Central memory CD8-positive, alpha-beta T cell (primary cell): Measurements from ENCODE around the gene TMEM131.

ENCODE experiments used
- ATAC-seq: fragments of 150-1000 bp; cut with Tn5 transposase; replicated peaks from 2 replicates; pipeline ENCODE4 v1.10.0; 2022; ENCODE audit warnings: mild to moderate bottlenecking, moderate FRiP score, moderate number of reproducible peaks; ENCODE audit not compliant: poor library complexity, severe bottlenecking; ENCODE audit errors: extremely low read depth
- DNase-seq, 2 donors: peaks; one replicate each; pipeline ENCODE4 v3.0.0; 2021; ENCODE audit warnings: low spot score in 2 of 2
- H3K27ac Mint-ChIP-seq: one replicate; pipeline ENCODE4 v1.8.0; 2022; ENCODE audit warnings: low read depth, mild to moderate bottlenecking, moderate library complexity, mixed read lengths
- H3K27me3 Mint-ChIP-seq: one replicate; pipeline ENCODE4 v1.8.0; 2022; ENCODE audit warnings: mixed read lengths
- H3K36me3 Mint-ChIP-seq: one replicate; pipeline ENCODE4 v1.8.0; 2022; ENCODE audit warnings: mild to moderate bottlenecking, moderate library complexity, mixed read lengths; ENCODE audit not compliant: insufficient read depth
- H3K4me1 Mint-ChIP-seq: one replicate; pipeline ENCODE4 v1.8.0; 2022; ENCODE audit warnings: mixed read lengths
- H3K4me3 Mint-ChIP-seq: one replicate; pipeline ENCODE4 v1.8.0; 2022; ENCODE audit warnings: mild to moderate bottlenecking, moderate library complexity, mixed read lengths
- H3K9me3 Mint-ChIP-seq: one replicate; pipeline ENCODE4 v1.8.0; 2022; ENCODE audit warnings: mixed read lengths

The TMEM131 gene

DNA sequence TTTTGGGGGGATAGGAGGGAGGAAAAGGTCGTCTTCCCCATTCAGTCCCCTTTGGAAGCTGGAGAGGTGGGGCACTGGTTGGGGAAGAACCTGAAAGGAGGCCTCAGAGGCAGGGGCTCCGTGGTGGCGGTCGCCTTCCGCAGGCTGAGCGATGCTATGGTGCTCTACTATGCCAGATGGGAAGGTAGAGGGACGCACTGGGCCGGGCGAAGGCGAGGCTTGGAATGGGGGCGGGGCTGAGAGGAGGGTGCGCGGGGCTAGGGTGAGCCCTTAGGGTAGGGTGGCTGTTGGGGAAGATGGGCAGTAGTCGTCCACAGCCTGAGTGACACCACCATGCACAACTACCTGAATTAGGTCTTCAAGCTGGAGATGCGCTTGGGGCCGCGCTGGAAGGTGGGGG lies 271.2 kb downstream of the TMEM131 start:
- Mint-ChIP-seq H3K4me1 (peaks cover 84% of the 10 kb centered on the region), H3K27me3 (no peaks in the 10 kb centered on the region), H3K36me3 (peaks cover 74% of the 10 kb centered on the region), H3K27ac (no peak overlapping the region), H3K4me3 (no peak overlapping the region), H3K9me3 (no peaks in the 10 kb centered on the region)
- ATAC-seq = no peak
- DNase-seq = no peak

- Mint-ChIP-seq H3K27ac (no peak overlapping the region), H3K9me3 (no peaks in the 10 kb centered on the region), H3K4me1 (peaks cover 86% of the 10 kb centered on the region), H3K4me3 (no peak overlapping the region), H3K27me3 (no peaks in the 10 kb centered on the region), H3K36me3 (peaks cover 75% of the 10 kb centered on the region)
- DNase-seq (no peak), ATAC-seq (no peak)
These were observed 271.7 kb downstream of the TMEM131 start for GRCh38 chr2:97724073-97724410.

- ATAC-seq (no peak), DNase-seq (no peak)
- H3K9me3 Mint-ChIP-seq = no peaks in the 10 kb centered on the region
- peaks cover 75% of the 10 kb centered on the region for H3K36me3 Mint-ChIP-seq
- H3K27me3 Mint-ChIP-seq = no peaks in the 10 kb centered on the region
- peak overlapping the region; percentile 64 for H3K27ac Mint-ChIP-seq
- peak overlapping the region; percentile 40 for H3K4me3 Mint-ChIP-seq
- H3K4me1 Mint-ChIP-seq = peaks cover 86% of the 10 kb centered on the region
These were observed 272.3 kb downstream of the TMEM131 start for GRCh38 chr2:97723156-97724072.

DNA sequence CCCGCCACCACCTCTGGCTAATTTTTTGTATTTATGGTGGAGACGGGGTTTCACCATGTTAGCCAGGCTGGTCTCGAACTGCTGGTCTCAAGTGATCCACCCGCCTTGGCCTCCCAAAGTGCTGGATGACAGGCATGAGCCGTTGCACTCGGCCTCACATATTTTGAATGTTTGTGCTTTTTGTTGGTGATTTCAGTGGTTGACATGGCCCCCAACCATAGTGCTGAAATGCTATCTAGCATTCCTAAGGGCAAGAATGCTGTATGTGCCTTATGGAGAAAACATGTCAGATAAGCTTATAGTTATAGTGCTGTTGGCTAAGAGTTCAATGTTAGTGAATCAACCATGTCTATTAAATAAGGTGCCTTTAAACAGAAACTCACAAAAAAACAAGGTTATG lies 273.5 kb downstream of the TMEM131 start:
- peaks cover 86% of the 10 kb centered on the region for H3K4me1 Mint-ChIP-seq

GRCh38 chr2:97720746-97721145 lies 275.0 kb downstream of the TMEM131 start:
- H3K36me3 Mint-ChIP-seq = peaks cover 61% of the 10 kb centered on the region
- H3K9me3 Mint-ChIP-seq = no peaks in the 10 kb centered on the region
- H3K4me3 Mint-ChIP-seq = peak overlapping the region; percentile 97
- peak overlapping the region; percentile 97 for H3K27ac Mint-ChIP-seq
- H3K27me3 Mint-ChIP-seq = no peaks in the 10 kb centered on the region
- DNase-seq = no peak
- peaks cover 88% of the 10 kb centered on the region for H3K4me1 Mint-ChIP-seq
- no peak for ATAC-seq

More for the DNA sequence above, 273.5 kb downstream of the TMEM131 start:
- ATAC-seq (no peak), DNase-seq (no peak)
- Mint-ChIP-seq H3K4me3 (peak overlapping the region; percentile 40), H3K36me3 (peaks cover 67% of the 10 kb centered on the region), H3K27ac (no peak overlapping the region), H3K9me3 (no peaks in the 10 kb centered on the region), H3K27me3 (no peaks in the 10 kb centered on the region)

GRCh38 chr2:97719362-97720155 lies 276.2 kb downstream of the TMEM131 start:
- Mint-ChIP-seq H3K36me3 (peaks cover 56% of the 10 kb centered on the region), H3K4me1 (peaks cover 88% of the 10 kb centered on the region), H3K4me3 (peak overlapping the region; percentile 97), H3K27ac (peak overlapping the region; percentile 97), H3K27me3 (no peaks in the 10 kb centered on the region), H3K9me3 (no peaks in the 10 kb centered on the region)
- ATAC-seq = no peak
- DNase-seq = no peak

GRCh38 chr2:97718942-97719341 lies 276.8 kb downstream of the TMEM131 start:
- H3K36me3 Mint-ChIP-seq = peaks cover 57% of the 10 kb centered on the region
- no peak for DNase-seq
- peak; percentile 11 for ATAC-seq
- peak overlapping the region; percentile 97 for H3K27ac Mint-ChIP-seq
- H3K27me3 Mint-ChIP-seq = no peaks in the 10 kb centered on the region
- peaks cover 88% of the 10 kb centered on the region for H3K4me1 Mint-ChIP-seq
- no peaks in the 10 kb centered on the region for H3K9me3 Mint-ChIP-seq
- H3K4me3 Mint-ChIP-seq = peak overlapping the region; percentile 97

GRCh38 chr2:97718051-97718882 lies 277.5 kb downstream of the TMEM131 start:
- Mint-ChIP-seq H3K4me1 (peaks cover 90% of the 10 kb centered on the region), H3K36me3 (peaks cover 59% of the 10 kb centered on the region), H3K27me3 (no peaks in the 10 kb centered on the region), H3K9me3 (no peaks in the 10 kb centered on the region), H3K4me3 (peak overlapping the region; percentile 97), H3K27ac (peak overlapping the region; percentile 97)
- DNase-seq (peak; percentile 63 to 68), ATAC-seq (peak; percentile 85)

GRCh38 chr2:97717613-97717995 lies 278.1 kb downstream of the TMEM131 start:
- Mint-ChIP-seq H3K4me3 (peak overlapping the region; percentile 97), H3K36me3 (peaks cover 57% of the 10 kb centered on the region), H3K9me3 (no peaks in the 10 kb centered on the region), H3K4me1 (peaks cover 87% of the 10 kb centered on the region), H3K27me3 (no peaks in the 10 kb centered on the region), H3K27ac (peak overlapping the region; percentile 97)
- DNase-seq = no peak
- no peak for ATAC-seq

DNA sequence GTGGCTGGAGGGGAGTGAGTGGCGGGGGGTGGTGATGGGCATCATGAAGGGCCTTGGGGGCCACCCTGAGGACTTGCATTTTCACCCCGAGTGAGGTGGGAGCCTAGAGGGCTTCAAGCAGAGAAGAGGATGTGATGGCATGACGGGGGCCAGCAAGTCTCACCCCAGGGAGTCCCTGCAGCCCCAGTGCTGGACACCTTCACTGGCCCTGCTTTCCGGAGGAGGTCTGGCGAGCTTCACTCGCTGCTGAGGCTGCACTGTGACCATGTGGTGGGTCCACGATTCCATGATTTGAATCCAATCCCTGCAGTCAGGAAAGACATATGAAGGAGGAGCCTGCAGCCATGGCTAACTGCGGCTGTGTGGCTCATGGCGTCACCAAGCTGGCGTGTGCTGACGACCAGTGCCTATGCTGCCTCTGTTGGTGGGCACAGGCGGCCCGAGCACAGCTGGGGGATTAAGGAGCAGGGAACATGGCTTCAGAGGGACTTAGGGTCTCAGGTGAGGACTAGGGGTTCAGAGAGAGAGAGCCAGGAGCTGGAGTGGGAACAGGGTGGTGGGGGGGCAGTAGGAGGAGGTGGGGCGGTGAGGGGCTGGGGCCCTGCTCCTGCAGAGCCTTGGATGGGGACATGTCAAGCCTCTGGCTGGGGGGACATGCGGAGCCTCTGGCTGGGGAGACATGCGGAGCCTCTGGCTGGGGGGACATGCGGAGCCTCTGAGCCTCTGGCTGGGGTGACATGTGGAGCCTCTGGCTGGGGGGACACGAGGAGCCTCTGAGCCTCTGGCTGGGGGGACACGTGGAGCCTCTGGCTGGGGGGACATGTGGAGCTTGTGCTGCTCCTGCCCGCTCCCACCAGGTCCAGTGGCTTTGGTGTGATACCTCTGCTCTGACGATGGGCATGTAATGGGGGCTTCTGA lies 278.8 kb downstream of the TMEM131 start:
- Mint-ChIP-seq H3K27me3 (no peaks in the 10 kb centered on the region), H3K36me3 (peaks cover 54% of the 10 kb centered on the region), H3K4me3 (peak overlapping the region; percentile 97), H3K4me1 (peaks cover 88% of the 10 kb centered on the region), H3K27ac (peak overlapping the region; percentile 97), H3K9me3 (no peaks in the 10 kb centered on the region)
- ATAC-seq (no peak), DNase-seq (no peak)

DNA sequence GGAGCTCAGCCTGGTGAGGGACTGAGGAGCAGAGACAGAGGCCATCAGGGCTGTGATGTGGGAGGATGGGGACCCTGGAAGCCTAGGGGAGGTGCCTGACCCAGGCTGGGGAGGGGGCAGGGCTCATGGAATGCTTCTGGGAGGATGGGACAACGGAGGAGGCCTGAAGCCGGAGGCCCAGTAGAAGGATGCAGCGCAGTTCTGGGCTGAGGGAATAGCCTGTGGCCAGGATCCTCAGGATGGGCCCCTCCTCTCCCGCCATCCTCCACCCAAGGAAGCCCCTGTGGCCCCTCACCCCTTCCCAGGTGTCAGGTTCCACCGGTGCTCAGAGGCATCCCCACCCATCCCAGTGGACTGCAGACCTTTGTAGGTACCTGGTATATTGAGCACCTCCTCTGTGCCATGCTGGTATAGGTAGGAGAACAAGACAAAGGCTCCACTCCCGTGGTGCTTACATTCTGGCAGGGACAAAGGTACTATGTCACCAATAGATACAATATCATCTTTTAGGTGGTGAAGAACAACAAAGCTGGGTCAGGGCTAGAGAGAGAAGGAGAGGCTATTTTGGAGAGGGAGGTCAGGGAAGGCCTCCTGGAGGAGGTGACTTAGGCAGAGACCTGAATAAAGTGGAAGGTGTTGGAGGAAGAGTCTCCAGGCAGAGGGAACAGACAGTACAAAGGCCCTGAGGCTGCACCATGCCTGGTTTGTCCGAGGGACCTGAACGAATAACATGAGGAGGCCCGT lies 279.6 kb downstream of the TMEM131 start:
- DNase-seq (no peak), ATAC-seq (no peak)
- Mint-ChIP-seq H3K4me1 (peaks cover 94% of the 10 kb centered on the region), H3K27me3 (no peaks in the 10 kb centered on the region), H3K4me3 (peak overlapping the region; percentile 97), H3K27ac (peak overlapping the region; percentile 97), H3K36me3 (peaks cover 53% of the 10 kb centered on the region), H3K9me3 (no peaks in the 10 kb centered on the region)
